ENCODE results near the gene JMY.

DNA sequence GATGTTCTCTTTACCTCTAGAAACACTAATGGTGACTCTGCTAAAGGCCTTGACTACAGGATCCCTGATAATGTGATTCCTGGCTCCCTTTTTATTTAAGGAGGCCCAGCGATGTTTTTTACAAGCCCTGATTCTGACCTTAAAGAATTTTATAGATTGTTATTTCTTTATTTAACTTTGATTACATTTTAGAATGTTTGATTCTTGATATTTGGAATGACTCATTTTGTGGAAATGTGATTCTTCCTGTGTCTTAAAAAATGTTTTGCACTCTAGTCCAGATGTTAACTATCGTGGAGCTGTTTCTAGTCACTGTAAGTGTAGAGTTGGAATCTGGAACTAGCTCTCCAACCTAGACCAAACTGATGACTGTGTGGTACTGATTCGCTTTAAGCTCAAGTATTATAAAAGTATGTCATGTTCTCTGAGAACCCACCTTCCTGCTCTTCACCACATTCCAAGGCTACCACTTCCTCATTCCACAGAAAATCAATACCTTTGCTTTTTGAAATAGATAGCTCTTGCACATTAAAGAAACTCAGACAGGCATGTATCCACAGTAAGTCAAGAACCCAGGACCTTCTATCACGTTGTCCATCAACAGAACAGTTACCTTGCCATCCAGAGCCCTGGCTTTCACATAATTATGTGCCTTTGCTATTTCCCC, 65.2 kb downstream of the JMY start:
- TF ChIP-seq, protein P1, sequence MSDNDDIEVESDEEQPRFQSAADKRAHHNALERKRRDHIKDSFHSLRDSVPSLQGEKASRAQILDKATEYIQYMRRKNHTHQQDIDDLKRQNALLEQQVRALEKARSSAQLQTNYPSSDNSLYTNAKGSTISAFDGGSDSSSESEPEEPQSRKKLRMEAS (IDR thresholded peaks at IDR 0.05), result 0 out of 2 replicates have a peak, but pooled peaks have one; percentile 25
- no peak for TF ChIP-seq CTCF (IDR thresholded peaks at IDR 0.05 in 2 of 3, conservative IDR thresholded peaks at IDR 0.05 in 1 of 3; ENCODE audit: borderline replicate concordance in 1 of 3, insufficient read depth in 1 of 3, low read depth in 2 of 3, low read length in 2 of 3)
- TF ChIP-seq EZH2 (IDR thresholded peaks at IDR 0.05), result no peak
- no peak for TF ChIP-seq POLR2A (IDR thresholded peaks at IDR 0.05; ENCODE audit: borderline replicate concordance, extremely low read depth, insufficient read depth, insufficient read length)
- peak; percentile 62 for TF ChIP-seq SP1 (IDR thresholded peaks at IDR 0.05; ENCODE audit: low read depth)

Measured in HCT116 (cell line).